ENCODE data around the gene TLX1. TPM values are rescaled to one million over a fixed set of nuclear protein-coding genes. Genes with fewer than 3 reads are reported as not detected.

Gene TLX1
- total RNA-seq, 1 donor from 2014 or later = not detected

DNA sequence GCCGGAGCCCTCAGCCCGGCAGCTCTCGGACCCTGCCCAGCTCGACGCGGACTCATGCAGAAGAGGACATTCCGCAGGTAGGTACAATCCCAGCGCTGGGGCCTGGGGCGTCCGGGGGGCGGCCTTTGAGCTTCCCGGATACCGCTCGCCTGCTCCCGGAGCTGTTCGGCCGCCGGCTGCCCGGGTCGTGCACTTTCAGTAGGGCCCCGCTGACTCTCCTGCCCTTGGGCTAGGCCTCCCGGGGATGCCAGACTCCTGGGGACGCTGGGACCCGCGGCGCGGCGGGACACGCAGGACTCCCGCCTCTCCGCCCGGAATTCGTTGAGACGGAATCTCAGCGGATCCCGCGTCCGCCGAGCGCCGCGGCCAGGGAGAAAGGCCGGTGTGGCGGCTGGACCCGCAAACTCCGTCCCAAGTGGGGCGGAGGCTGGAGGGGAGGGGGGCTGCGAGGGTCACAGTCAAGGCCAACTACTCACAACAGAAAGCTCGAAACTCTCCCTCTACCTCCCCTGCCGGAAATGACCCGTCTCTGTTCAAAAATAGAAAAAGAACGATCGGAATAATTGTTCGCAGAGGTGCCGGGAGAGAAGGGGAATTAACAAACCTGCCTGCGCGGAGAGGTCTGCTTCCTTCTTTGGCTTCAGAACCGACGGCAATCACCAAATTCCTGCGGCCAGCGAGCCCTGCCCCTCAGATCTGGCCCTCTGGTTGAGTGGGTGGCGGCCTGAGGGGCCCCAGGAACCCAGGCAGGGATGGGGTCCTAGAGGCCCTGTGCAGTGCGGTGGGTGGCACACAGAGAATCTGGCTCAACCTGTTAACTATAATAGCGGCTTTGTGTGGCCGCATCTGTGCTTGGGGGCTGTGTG, 9.2 kb downstream of the TLX1 start:
- ATAC-seq (no peak), DNase-seq (no peak)
- Histone ChIP-seq H3K27me3 (peaks cover 99% of the 10 kb centered on the region), H3K27ac (no peak overlapping the region), H3K9me3 (no peaks in the 10 kb centered on the region), H3K36me3 (no peaks in the 10 kb centered on the region), H3K4me1 (peaks cover 8% of the 10 kb centered on the region), H3K4me3 (no peak overlapping the region)
- no peak for TF ChIP-seq CTCF (IDR thresholded peaks at IDR 0.05)
- intact Hi-C loops (cut with DNase I) = loop anchor here (10.0 kb wide), 1 partner anchor 46 kb away; no protein-coding TSS in a partner anchor

- DNase-seq = no peak
- H3K4me3 ChIP-seq = no peak overlapping the region
- no peak for ATAC-seq
- intact Hi-C loops (cut with DNase I) = loop anchor here (10.0 kb wide), 1 partner anchor 46 kb away; no protein-coding TSS in a partner anchor
- peaks cover 99% of the 10 kb centered on the region for H3K27me3 ChIP-seq
- H3K36me3 ChIP-seq = no peaks in the 10 kb centered on the region
- H3K9me3 ChIP-seq = no peaks in the 10 kb centered on the region
- TF ChIP-seq CTCF (IDR thresholded peaks at IDR 0.05) = no peak
- peaks cover 5% of the 10 kb centered on the region for H3K4me1 ChIP-seq
- H3K27ac ChIP-seq = no peak overlapping the region
Observed at GRCh38 chr10:101140950-101141615, 10.0 kb downstream of the TLX1 start.

DNA sequence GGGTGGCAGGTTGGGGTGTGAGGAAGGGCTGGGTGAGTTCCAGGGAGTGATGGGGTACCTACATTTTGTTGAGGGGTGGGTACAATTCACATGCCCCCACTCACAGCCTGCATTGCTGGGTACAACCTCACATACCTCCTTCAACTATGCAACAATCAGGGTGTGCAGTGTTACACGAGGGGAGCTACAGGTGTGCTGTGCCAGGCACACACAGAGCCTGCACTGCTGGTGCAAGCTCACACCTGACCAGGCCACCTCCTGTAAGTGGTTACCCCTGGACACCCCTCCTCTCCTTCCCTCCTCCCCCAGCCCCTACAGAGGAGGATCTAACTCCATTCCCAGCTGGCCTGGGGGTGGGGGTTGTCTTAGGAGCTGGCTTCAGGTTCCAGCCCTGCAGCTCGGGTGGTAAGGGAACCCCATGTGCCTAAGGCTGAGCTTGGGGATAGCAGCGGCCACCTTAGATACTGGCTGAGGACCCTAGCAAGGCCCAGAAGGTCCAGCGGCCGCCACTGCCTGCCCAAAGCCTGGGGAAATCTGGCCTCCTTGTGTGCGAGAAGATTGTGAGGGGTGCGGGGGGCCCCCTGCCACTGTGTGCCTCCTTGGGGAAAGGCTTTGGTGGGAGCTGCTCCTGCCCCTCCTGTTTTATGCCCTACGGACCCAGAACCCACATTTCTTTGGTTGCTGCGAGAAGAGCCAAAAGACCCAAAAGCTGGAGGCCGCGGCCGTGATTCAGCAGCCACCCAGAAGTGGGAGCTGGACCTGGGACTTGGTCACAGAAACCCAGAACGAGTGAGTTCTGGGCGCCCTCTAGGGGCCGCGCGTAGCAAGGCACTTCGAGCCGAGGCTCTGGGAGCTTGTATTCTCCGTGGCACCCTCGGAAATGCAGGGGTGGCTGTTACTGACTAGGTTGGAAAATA, 10.8 kb downstream of the TLX1 start:
- ATAC-seq (peak; percentile 92), DNase-seq (peak; percentile 91)
- H3K36me3 ChIP-seq = no peaks in the 10 kb centered on the region
- peaks cover 99% of the 10 kb centered on the region for H3K27me3 ChIP-seq
- H3K4me1 ChIP-seq = peaks cover 11% of the 10 kb centered on the region
- no peaks in the 10 kb centered on the region for H3K9me3 ChIP-seq
- intact Hi-C loops (cut with DNase I) = loop anchor here (10.0 kb wide), 1 partner anchor 47 kb away; no protein-coding TSS in a partner anchor
- no peak overlapping the region for H3K27ac ChIP-seq
- no peak overlapping the region for H3K4me3 ChIP-seq
- peak; percentile 98 for TF ChIP-seq CTCF (IDR thresholded peaks at IDR 0.05)

DNA sequence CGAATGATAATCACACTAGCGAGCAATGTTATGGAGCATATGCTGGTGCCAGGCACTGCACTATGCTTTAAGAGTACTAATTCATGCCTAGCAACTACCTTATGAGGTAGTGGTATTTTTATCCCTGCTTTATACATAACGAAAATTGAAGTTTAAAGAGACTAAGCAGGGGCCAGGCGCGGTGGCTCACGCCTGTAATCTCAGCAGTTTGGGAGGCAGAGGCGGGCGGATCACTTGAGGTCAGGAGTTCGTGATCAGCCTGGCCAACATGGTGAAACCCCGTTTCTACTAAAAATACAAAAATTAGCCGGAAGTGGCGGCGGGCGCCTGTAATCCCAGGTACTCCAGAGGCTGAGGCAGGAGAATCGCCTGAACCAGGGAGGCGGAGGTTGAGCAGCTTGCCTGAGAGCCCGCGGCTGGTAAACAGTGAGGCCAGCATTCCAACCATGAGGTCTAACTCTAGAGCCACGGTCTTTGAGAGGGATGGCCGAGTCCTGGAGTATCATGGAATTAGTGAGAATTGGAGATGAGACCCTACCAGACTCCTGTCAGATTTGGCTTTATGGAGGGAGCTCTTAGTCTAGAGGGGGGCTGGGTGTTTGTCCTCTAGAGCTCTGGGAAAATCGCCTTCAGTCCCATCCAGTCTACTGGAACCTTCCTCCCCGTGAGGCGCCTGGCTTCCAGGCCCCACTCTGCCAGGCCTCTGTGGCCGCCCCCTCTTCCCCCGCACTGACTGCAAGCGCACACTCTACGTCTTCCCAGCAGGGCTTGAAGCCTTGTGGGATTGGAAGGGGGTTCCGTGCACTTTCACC, 11.6 kb downstream of the TLX1 start:
- ATAC-seq (no peak), DNase-seq (no peak)
- Histone ChIP-seq H3K9me3 (no peaks in the 10 kb centered on the region), H3K4me1 (peaks cover 11% of the 10 kb centered on the region), H3K4me3 (no peak overlapping the region), H3K27ac (no peak overlapping the region), H3K36me3 (no peaks in the 10 kb centered on the region), H3K27me3 (peaks cover 99% of the 10 kb centered on the region)
- TF ChIP-seq CTCF (IDR thresholded peaks at IDR 0.05) = no peak
- intact Hi-C loops (cut with DNase I) = loop anchor here (10.0 kb wide), 1 partner anchor 48 kb away; no protein-coding TSS in a partner anchor

DNA sequence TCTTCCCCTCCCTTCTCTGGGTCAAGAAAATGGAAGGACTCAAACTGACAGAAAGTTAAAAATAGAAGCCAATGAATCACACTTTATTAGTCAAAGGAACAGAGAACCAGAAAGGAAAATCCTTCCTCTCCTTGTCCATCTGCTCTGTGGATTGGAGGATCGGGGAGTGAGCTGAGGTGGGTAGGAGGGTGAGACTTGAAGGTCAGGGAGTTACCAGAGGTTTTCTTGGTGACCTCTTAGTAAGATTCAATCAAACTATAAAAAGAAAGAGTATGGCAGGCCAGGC, 12.2 kb downstream of the TLX1 start:
- no peak for ATAC-seq
- intact Hi-C loops (cut with DNase I) = loop anchor here (10.0 kb wide), 1 partner anchor 48 kb away; no protein-coding TSS in a partner anchor
- no peak overlapping the region for H3K4me3 ChIP-seq
- no peak for TF ChIP-seq CTCF (IDR thresholded peaks at IDR 0.05)
- H3K27ac ChIP-seq = no peak overlapping the region
- no peak for DNase-seq
- H3K9me3 ChIP-seq = no peaks in the 10 kb centered on the region
- peaks cover 99% of the 10 kb centered on the region for H3K27me3 ChIP-seq
- H3K36me3 ChIP-seq = no peaks in the 10 kb centered on the region
- peaks cover 11% of the 10 kb centered on the region for H3K4me1 ChIP-seq

Measured in upper lobe of right lung (tissue), 1 donor.